ENCODE results near the gene ATXN7L3.

Gene ATXN7L3

DNA sequence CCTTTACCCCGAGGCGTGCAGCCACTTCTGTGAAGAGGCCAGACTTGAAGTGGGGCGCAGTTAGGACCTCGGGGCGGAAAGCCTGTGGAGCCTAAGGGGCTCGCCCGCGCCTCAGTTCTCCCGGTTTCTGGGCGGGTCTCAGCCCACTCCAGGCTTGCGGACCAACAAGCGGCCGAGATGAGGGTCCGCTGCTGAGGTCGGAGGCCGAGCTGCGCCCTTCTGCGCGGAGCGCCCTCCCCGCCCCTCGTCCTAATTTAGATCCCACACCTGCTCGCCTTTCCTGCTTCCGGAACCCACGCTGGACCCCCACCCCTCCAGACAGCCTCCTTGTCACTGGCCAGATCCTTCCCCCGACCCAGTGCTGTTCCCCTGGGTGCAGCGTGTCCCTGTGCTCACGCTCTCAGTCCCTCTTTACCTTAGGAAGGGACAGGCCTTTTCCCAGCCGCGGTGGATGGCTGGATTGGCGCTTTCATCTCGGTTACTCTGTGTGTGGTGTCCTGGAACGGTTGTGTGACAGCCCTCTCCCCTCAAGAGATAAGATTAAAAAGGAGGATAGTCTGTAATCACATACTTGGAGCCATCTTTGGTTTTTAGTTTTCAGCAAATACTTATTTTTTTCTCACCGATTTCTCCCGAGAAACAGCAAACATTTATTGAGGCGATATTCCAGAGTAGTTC lies 933 bp upstream of the ATXN7L3 start:
- no peak for DNase-seq (ENCODE audit: low read depth in 1 of 2, low spot score in 1 of 2)

DNA sequence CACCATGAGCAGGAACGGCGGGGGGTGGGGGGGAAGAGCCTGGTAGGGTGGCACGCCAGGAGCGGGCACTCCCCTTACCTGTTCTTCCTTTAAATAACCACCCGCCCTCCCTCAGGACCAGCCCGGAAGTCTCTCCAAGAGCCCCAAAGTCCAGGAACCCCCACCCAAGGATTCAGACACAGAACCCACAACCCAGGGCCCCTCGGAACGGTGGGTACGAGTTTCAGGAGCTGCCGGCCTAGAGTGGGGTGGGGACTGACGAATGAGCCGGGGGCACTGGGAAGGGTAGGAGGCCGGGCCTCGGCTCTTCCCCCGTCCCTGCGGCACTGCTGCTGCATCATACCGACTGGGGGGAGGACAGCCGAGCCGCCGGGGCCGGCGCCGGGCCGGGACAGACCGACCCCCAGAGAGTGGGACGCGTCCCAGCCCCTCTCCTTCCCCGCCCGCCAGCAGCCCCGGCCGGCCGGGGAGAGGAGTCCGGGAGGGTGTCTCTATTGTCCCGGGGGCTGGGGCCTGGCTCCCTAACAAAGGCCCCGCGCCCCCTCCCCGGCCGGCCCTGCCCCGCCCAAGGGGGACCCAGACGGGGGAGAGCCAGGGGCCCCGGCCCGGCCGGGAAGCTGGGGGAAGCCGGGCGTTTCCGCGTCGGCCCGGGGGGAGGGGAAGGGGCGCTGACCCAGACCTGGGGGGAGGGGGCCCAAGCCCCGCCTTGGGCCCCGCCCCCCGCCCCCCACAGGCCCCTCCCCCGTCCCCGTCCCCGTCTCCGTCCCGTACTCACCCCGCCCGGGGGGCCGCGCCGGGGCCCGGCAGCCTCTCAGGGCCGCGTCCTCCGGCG lies 747 bp downstream of the ATXN7L3 start:
- peak in 1 of 2 donors; percentile 44 for DNase-seq (ENCODE audit: low read depth in 1 of 2, low spot score in 1 of 2)

DNA sequence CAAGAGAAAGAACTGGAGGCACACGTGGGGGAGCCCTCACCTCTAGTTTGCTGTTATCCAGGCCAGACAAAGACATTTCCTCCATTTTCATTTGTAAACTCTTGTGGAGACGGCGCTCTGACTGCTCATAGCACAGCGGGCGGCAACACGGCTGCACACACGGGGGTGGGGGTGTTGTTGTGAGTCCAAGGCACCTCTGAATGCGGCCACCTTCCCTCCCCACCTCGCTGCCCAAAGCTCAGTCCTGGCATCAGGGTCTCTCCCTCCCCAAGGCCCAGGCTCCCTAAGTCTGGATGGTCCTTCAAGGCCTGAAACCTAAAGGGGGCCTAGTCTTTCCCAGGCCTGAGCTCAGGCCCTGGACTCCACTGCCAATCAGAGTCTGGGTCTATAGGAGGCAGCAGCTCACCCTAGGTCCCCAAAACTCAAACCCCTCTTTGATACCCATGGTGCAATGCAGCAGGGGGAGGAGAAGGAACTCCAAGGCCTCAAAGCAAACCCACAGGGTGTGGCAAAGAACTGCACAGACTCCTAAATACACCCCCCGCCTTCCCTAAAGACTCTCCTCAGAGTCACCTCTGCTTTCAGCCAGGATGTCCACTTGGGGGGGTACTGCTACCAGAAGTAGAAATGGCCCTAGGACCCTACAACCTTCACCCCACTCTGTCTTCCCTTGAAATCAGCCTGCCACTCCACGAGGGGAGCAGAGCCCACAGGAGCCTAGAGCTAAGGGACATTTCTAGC lies 1.5 kb downstream of the ATXN7L3 start:
- DNase-seq (ENCODE audit: low read depth in 1 of 2, low spot score in 1 of 2), result no peak

DNA sequence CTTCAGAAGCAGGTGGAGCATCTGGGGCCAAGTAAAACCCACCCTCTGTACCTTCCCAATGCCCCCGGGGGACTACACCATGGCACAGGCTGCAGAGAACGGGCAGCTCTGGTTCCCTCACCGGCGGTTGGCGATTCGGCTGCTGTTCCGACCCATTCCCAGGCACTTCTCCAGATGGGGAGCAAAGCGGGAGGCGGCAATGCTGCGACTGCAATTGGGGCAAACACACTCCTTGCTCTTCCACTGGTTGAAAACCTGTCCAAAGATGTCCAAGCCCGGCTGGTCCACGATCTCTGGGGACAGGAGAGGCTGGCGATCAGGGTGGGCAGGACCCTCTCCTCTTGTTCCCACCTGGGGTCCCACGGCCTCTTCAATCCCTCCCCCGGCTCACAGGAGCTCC lies 2.6 kb downstream of the ATXN7L3 start:
- DNase-seq (ENCODE audit: low read depth in 1 of 2, low spot score in 1 of 2), result no peak

DNA sequence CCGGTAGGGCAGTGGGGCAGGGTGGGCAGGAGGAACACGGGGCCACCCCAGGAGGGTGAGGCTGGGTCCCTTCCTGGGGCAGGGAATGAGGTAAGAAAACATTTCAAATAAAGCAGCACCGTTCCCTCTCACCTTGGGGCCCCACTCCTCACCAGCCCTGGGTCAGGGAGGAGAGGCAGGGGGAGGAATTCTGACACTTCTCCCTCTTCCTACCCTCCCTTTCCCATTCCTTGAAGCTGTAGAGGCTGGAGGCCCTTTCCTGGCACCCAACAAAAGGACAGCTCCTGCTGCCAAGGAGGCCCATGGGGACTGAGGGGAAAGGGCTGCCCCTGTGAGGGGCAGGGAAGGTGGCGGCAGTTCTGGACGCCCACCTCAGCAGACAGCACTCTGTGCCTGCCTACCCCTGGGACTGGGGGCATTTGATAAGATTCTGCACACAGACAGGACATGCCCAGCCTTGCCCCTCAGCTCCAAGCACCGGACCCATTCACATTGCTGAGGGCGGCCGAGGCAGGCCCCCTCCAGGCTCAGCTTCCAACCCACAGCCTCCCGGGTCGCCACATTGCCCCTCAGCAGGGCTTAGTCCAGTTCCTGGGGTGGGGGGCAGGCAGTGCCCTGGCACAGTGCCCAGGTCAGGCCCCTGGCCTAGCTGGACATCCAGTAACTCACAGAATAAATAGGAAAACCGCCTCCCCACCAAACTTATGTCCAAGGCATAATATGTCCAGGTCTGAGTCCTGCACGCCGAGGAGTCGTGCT lies 6.2 kb downstream of the ATXN7L3 start:
- DNase-seq (ENCODE audit: low read depth in 1 of 2, low spot score in 1 of 2), result no peak

DNA sequence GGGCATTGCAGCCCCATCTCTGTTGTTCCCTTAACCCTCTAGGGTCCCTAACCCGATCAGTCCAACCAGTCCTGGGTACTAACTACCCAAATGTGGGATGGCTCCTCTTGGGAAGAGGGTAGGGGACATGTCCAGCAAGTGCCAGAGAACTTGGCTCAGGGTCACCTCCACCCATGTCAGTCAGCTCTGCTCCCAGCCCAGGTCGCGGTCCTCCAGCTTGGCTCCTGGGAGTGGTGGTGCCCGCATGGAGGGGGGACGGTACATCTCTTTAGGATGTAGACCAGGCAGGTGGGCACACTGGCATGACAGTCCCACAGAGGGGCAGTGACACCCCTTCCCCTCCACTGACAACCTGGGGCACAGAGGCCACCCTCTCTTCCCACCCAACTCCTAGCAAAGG lies 6.9 kb downstream of the ATXN7L3 start:
- no peak for DNase-seq (ENCODE audit: low read depth in 1 of 2, low spot score in 1 of 2)

DNA sequence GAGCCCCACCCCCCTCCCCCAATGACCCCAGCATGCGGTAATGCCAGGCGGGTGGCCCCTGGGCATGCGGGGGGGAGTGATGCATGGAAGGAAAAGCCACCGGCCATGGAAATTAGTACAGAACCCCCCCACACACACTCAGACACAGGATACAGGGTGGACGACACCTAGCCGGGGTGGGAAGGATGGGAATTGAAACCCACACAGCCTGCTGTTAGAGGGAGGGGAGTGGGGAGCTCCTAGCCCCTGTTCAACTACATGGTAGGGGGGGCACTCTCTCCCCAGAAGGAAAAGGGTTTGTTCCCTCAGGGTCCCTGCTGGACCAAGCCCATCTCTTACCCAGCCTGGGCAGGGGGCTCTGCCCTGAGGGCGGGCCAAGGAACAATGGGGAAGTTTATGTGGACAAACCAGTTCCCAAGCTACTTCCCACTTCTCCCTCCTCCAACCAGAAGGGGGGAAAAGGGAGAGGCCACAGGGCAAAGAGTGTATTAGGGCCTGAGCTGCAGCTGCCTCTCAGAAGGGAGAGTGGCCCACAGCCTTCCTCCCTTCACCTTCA lies 7.7 kb downstream of the ATXN7L3 start:
- no peak for DNase-seq (ENCODE audit: low read depth in 1 of 2, low spot score in 1 of 2)

DNA sequence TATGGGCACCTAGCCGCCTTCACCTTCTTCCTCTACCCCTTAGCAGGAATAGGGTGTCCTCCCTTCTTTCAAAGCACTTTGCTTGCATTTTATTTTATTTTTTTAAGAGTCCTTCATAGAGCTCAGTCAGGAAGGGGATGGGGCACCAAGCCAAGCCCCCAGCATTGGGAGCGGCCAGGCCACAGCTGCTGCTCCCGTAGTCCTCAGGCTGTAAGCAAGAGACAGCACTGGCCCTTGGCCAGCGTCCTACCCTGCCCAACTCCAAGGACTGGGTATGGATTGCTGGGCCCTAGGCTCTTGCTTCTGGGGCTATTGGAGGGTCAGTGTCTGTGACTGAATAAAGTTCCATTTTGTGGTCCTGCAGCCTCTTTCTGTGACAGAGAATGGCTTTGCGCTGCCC lies 8.3 kb downstream of the ATXN7L3 start:
- DNase-seq (ENCODE audit: low read depth in 1 of 2, low spot score in 1 of 2), result no peak

DNA sequence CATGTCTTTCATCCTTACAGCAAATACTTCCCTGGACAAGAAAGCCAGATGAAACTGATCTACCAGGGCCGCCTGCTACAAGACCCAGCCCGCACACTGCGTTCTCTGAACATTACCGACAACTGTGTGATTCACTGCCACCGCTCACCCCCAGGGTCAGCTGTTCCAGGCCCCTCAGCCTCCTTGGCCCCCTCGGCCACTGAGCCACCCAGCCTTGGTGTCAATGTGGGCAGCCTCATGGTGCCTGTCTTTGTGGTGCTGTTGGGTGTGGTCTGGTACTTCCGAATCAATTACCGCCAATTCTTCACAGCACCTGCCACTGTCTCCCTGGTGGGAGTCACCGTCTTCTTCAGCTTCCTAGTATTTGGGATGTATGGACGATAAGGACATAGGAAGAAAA lies 9.2 kb downstream of the ATXN7L3 start:
- DNase-seq (ENCODE audit: low read depth in 1 of 2, low spot score in 1 of 2), result no peak

DNA sequence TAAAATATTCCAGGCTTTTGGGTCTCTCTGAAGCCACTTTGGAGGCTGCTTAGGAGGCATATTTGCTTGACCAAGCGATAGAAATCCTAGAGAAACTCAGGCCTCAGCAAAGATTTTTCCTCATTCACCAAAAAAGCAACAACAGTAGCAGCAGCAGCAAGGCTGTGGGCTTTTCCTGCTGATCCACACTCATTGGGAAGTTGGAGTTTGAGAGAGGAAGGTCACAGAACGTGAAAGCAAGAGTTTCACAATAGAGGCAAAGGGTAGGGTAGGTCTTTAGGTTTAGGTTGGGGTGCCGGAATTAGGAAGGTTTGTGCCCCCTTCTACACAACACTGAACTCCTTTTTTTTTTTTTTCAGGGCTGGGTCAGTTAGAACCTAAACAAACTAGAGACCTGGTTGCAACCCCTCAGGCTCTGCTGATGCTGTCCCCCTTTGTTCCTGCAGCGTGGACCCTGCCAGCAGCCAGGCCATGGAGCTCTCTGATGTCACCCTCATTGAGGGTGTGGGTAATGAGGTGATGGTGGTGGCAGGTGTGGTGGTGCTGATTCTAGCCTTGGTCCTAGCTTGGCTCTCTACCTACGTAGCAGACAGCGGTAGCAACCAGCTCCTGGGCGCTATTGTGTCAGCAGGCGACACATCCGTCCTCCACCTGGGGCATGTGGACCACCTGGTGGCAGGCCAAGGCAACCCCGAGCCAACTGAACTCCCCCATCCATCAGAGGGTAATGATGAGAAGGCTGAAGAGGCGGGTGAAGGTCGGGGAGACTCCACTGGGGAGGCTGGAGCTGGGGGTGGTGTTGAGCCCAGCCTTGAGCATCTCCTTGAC lies 10.9 kb downstream of the ATXN7L3 start:
- DNase-seq (ENCODE audit: low read depth in 1 of 2, low spot score in 1 of 2), result no peak

DNA sequence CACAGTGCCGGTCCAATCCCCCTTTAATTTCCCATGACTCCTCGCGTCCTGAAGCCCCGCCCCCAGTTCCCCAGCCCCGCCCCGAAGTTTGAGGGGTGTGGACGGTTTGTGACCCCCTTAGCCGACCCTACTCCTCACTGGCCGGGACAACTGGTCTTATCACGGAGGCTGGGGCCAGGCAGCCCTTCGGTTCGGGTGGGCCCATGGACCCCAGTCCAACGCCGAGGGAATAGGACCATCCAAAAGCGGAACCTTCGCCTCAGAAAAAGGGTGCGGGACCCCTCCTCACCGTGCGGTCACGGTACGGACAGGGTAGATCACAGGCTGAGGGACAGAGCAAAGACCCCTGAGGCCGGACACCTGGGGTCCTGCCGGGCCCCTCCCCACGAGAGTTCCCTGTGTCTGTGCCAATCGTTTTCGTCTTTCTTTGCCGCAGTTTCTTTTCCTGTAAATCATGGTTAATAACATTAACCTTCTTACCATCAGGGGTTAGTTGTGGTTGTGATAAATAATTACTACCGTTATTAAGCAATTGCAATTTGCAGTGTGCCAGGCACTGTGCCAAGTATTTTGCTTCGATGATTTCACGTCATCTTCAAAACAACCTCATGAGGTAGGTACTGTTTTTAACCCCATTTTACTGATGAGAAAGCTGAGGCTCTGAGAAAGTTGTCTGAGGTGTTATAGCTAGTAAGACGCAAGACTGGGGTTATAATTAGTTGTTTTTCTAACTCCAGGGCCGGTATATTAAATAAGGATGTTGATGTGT lies 12.4 kb downstream of the ATXN7L3 start:
- no peak for DNase-seq (ENCODE audit: low read depth in 1 of 2, low spot score in 1 of 2)

DNA sequence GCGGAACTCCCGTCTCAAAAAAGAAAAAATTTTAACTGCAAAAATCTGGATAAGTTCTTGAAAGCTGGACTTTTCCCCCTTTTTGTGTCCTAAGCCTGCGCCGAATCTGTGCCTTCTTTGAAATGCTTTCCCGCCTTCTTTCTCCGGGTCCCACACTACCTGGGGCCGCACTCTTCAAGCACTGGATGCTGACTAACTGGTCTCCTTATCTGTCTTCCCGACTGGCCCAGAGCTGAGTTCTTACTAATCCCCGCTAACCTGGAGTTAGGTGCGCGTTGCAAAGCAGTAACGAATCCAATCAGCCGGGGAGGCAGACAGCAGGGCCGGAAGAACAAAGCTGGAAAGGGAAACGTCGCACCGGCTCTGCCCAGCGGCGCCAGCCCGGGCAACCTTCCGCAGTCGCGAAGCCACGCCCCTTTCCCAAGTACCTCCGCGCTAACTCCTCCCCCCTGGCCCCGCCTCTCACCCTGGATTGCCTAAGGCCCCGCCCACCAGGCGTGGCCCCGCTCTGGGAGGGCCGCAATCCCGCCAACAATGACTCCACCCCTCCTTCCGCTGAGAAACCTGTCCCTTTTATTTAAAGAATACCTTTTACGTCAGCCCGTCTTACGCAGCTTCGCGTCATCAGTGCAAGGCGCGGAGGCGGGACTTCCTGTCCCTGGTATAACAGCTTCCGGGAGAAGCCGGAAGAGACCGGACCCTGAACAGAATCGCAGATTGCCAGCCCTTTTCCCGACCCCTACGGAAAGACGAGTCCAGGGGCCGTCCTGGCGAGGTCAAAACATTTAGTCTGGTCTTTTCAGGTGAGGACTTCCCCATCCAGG lies 13.2 kb downstream of the ATXN7L3 start, which contains the start of gene TMUB2:
Gene TMUB2, plus strand, starts transcription at position 666 of the 824 bp plus-strand sequence. CDS start 737 bp downstream, outside the sequence.
- DNase-seq (ENCODE audit: low read depth in 1 of 2, low spot score in 1 of 2), result peak; percentile 99

DNA sequence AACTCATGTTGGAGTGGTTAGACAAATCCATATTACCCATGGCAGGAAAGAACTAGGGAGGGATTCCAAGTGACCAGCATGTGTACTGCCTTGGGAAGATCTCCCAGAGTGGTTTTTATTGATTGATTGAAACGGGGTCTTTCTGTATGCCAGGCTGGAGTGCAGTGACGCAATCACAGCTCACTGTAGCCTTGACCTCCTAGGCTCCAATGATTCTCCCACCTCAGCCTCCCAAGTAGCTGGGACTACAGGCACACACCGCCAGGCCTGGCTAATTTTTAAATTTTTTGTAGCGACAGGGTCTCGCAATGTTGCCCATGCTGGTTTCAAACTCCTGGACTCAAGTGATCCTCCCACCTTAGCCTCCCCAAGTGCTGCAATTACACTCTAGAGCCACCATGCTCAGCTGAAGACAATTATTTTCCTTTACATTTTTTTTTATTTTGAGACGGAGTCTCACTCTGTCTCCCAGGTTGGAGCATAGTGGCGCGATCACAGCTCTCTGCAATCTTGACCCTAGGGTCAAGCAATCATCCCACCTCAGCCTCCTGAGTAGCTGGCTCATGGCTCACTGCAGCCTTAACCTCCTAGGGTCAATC lies 15.4 kb downstream of the ATXN7L3 start:
- no peak for DNase-seq (ENCODE audit: low read depth in 1 of 2, low spot score in 1 of 2)

DNA sequence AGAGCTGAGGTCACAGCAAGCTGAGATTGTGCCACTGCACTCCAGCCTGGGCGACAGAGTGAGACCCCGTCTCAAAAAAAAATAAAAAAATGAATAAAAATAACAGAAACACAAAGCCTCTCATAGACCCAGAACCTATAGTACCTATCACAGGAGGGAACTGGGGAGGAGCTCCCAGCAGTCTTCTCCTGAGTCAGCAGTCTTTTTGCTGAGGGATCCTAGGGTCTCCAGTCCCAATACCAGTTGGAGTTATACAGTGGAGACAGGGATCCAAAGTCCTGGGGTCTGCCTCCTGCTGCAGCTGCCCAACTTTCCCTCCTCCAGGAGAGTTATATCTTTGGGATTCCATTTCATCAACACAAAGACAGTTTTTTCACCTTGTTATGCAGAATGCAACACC lies 16.7 kb downstream of the ATXN7L3 start:
- DNase-seq (ENCODE audit: low read depth in 1 of 2, low spot score in 1 of 2), result no peak

DNA sequence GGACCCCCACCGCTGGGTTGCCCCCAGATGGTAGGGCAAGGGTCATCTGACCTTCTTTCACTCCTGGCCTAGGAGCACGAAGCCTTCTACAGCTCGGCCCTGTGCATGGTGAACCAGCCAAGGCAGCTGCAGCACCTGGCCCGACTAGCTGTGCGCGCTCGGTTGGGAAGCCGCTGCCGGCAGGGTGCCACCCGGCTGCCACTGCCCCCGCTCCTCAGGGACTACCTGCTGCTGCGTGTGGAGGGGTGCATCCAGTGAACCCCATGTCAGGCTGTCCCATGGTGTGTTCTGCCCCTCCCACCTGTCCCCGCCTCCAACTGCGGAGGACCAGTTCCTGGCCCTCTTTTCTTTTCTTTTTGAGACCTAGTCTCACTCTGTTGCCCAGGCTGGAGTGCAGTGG lies 21.6 kb downstream of the ATXN7L3 start:
- no peak for DNase-seq (ENCODE audit: low read depth in 1 of 2, low spot score in 1 of 2)

DNA sequence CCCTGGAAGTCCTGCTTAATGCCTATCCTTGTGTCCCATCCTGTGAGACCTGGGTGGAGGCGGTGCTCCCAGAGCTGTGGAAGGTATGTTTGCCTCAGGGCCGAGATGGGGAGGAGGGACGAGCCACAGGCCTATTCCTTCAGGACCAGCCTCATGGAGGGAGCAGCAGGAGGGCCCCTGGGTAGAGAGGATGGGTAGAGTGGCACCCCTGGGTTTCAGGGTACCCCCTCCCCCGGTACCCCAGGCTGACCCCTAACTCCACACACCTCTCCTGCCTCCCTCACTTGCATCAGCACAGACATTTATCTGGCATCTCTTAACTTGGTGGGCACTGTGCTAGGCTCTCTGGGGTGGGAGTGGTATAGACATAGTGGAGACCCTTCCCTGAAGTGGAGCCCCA lies 22.0 kb downstream of the ATXN7L3 start:
- no peak for DNase-seq (ENCODE audit: low read depth in 1 of 2, low spot score in 1 of 2)

DNA sequence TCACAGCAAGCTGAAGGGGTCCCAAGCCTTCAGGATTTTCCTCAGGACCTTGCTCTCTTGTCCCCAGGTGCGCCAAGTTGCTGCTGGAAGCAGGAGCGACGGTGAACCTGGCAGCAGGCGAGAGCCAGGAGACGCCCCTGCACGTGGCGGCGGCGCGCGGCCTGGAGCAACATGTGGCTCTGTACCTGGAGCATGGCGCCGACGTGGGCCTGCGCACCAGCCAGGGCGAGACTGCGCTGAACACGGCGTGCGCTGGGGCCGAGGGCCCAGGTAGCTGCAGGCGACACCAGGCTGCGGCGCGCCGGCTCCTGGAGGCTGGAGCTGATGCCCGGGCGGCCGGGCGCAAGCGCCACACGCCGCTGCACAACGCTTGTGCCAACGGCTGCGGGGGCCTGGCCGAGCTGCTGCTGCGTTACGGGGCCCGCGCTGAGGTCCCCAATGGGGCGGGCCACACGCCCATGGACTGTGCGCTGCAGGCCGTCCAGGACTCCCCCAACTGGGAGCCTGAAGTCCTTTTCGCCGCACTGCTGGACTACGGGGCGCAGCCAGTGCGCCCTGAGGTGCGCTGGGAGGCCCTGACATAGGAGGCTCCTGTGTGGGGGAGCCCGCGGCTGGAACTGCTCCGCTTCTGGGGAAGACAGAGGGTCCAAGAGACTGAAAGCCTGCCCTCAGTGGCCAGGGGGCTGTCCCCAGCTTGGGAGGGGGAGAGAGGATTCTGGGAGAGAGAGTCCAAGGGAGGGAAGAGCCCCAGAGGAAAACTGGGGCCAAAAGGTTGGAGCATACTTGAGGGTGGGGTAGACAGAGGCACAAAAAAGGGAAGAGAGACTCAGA lies 22.8 kb downstream of the ATXN7L3 start:
- no peak for DNase-seq (ENCODE audit: low read depth in 1 of 2, low spot score in 1 of 2)

Measured in activated T-helper 1 cell treated with anti-CD3 and anti-CD28 coated beads, Interleukin-2, amount 50 U/mL, for 16 hours (primary cell).